IMR-90 (cell line): Measurements from ENCODE around the gene HOXA3. TPM values are rescaled to one million over a fixed set of nuclear protein-coding genes. Genes with fewer than 3 reads are reported as not detected.
A peak's percentile ranks its signal among the peaks of the same experiment; 100 is the strongest.

Source experiments
- ATAC-seq: fragments of 200-7000 bp; cut with Tn5 transposase; 2 replicates; pipeline ENCODE4 v1.9.1; 2020; ENCODE audit warnings: low read depth, mild to moderate bottlenecking, moderate library complexity
- BruUV-seq: library from RNA; stranded (reverse); fragments of 400-500 nt; replicated peaks from 2 replicates; lab custom pipeline; 2021; lab: Mats Ljungman, UMichigan
- CTCF ChIA-PET: fragments of 300-600 bp; formaldehyde crosslinking; extraction: SDS; loops from one replicate; lab custom pipeline; 2021; ENCODE audit warnings: antibody characterized with exemption; lab: Yijun Ruan, JAX
- POLR2A ChIA-PET: fragments of 300-600 bp; sonication (Branson Sonifier 250); formaldehyde crosslinking; loops from one replicate; lab custom pipeline; 2022; ENCODE audit warnings: antibody characterized with exemption; ENCODE audit not compliant: unreplicated experiment; lab: Charles Lee
- DNase-seq: peaks from one replicate; pipeline ENCODE4 v3.0.0; 2013
- H2AFZ ChIP-seq: replicated peaks from 2 replicates; pipeline ENCODE3; 2013; ENCODE audit warnings: low read length, mild to moderate bottlenecking; ENCODE audit not compliant: poor library complexity
- H2AK5ac ChIP-seq: 2 replicates; pipeline ENCODE4 v1.6.1; 2013; ENCODE audit warnings: low read depth, low read length, inconsistent platforms
- H2AK9ac ChIP-seq: replicated peaks from 2 replicates; pipeline ENCODE3; 2013; ENCODE audit warnings: mild to moderate bottlenecking, low read depth, low read length, moderate library complexity; ENCODE audit not compliant: poor library complexity
- H2BK120ac ChIP-seq: 2 replicates; pipeline ENCODE4 v1.6.1; 2013; ENCODE audit warnings: low read depth, low read length, inconsistent platforms
- H2BK15ac ChIP-seq: 3 replicates; pipeline ENCODE4 v1.6.1; 2013; ENCODE audit warnings: low read depth, low read length, inconsistent platforms
- H2BK20ac ChIP-seq: 2 replicates; pipeline ENCODE4 v1.6.1; 2013; ENCODE audit warnings: low read depth, mild to moderate bottlenecking, inconsistent platforms, low read length, moderate library complexity
- H2BK5ac ChIP-seq: 2 replicates; pipeline ENCODE4 v1.6.1; 2013; ENCODE audit warnings: mild to moderate bottlenecking, low read depth, low read length, inconsistent platforms; ENCODE audit not compliant: poor library complexity, severe bottlenecking
- H3K14ac ChIP-seq: replicated peaks from 2 replicates; pipeline ENCODE4 v1.6.1; 2013; ENCODE audit warnings: low read depth, low read length, inconsistent platforms
- H3K18ac ChIP-seq: 2 replicates; pipeline ENCODE4 v1.6.1; 2013; ENCODE audit warnings: low read depth, low read length, control low read depth
- H3K23ac ChIP-seq: 2 replicates; pipeline ENCODE4 v1.6.1; 2013; ENCODE audit warnings: low read depth, low read length, inconsistent platforms
- H3K27ac ChIP-seq: 2 replicates; pipeline ENCODE4 v1.5.1; 2013; ENCODE audit warnings: mild to moderate bottlenecking, control low read depth, low read length; ENCODE audit not compliant: insufficient read depth
- H3K27me3 ChIP-seq: 2 replicates; pipeline ENCODE4 v1.6.1; 2013; ENCODE audit warnings: low read length; ENCODE audit not compliant: control insufficient read depth, insufficient read depth
- H3K36me3 ChIP-seq: 2 replicates; pipeline ENCODE4 v1.6.1; 2013; ENCODE audit warnings: low read length, mixed read lengths; ENCODE audit not compliant: control insufficient read depth, insufficient read depth
- H3K4ac ChIP-seq: 2 replicates; pipeline ENCODE4 v1.6.1; 2013; ENCODE audit warnings: low read depth, low read length, inconsistent platforms
- H3K4me1 ChIP-seq: 2 replicates; pipeline ENCODE4 v1.6.1; 2013; ENCODE audit warnings: low read length, mixed read lengths; ENCODE audit not compliant: control insufficient read depth, insufficient read depth
- H3K4me2 ChIP-seq: 2 replicates; pipeline ENCODE4 v1.6.1; 2013; ENCODE audit warnings: low read depth, mild to moderate bottlenecking, control low read depth, low read length, moderate library complexity
- H3K4me3 ChIP-seq: 2 replicates; pipeline ENCODE4 v1.5.1; 2013; ENCODE audit warnings: low read depth, mild to moderate bottlenecking, control low read depth, low read length, moderate library complexity; ENCODE audit not compliant: insufficient read depth
- H3K56ac ChIP-seq: 2 replicates; pipeline ENCODE4 v1.6.1; 2013; ENCODE audit warnings: low read length, inconsistent platforms; ENCODE audit not compliant: insufficient read depth; ENCODE audit errors: extremely low read depth
- H3K79me1 ChIP-seq, 2 experiments: 2 replicates each; pipeline ENCODE4 v1.6.1; 2013; ENCODE audit warnings: low read length in 2 of 2, inconsistent platforms in 1 of 2, low read depth in 1 of 2
- H3K9ac ChIP-seq: 2 replicates; pipeline ENCODE4 v1.6.1; 2013; ENCODE audit warnings: low read depth, low read length, control low read depth
- H3K9me1 ChIP-seq: 2 replicates; pipeline ENCODE4 v1.6.1; 2013; ENCODE audit warnings: low read length, inconsistent platforms; ENCODE audit not compliant: insufficient read depth
- H3K9me3 ChIP-seq: 2 replicates; pipeline ENCODE4 v1.6.1; 2013; ENCODE audit warnings: low read length; ENCODE audit not compliant: control insufficient read depth, insufficient read depth
- H4K20me1 ChIP-seq: 2 replicates; pipeline ENCODE4 v1.6.1; 2013; ENCODE audit warnings: low read length, inconsistent platforms; ENCODE audit not compliant: insufficient read depth
- H4K5ac ChIP-seq: 2 replicates; pipeline ENCODE4 v1.6.1; 2013; ENCODE audit warnings: mild to moderate bottlenecking, low read depth, low read length, control low read depth
- H4K8ac ChIP-seq, 2 experiments: 2 replicates each; pipeline ENCODE4 v1.6.1; 2013; ENCODE audit warnings: low read depth in 2 of 2, low read length in 2 of 2, control low read depth in 1 of 2, inconsistent platforms in 1 of 2
- H4K91ac ChIP-seq: 2 replicates; pipeline ENCODE4 v1.6.1; 2013; ENCODE audit warnings: low read depth, low read length, inconsistent platforms; ENCODE audit not compliant: insufficient read depth
- BHLHE40 ChIP-seq: fragments of 150-350 bp; IDR thresholded peaks from 2 replicates; pipeline ENCODE4 v1.6.1; 2016; ENCODE audit warnings: mild to moderate bottlenecking, low read depth, low read length
- CEBPB ChIP-seq: IDR thresholded peaks from 2 replicates; pipeline ENCODE4 v1.6.1; 2012; ENCODE audit warnings: low read depth, low read length, improper control_type of control experiment
- CHD1 ChIP-seq: IDR thresholded peaks from 2 replicates; pipeline ENCODE4 v1.6.1; 2012; ENCODE audit warnings: low read depth, low read length, improper control_type of control experiment
- FOS ChIP-seq: fragments of 150-350 bp; IDR thresholded peaks from 2 replicates; pipeline ENCODE4 v1.6.1; 2016; ENCODE audit warnings: low read depth, low read length
- MAFK ChIP-seq: IDR thresholded peaks from 2 replicates; pipeline ENCODE4 v1.6.1; 2012; ENCODE audit warnings: low read depth, low read length, improper control_type of control experiment
- MAZ ChIP-seq: IDR thresholded peaks from 2 replicates; pipeline ENCODE4 v1.6.1; 2012; ENCODE audit warnings: low read depth, mild to moderate bottlenecking, low read length, improper control_type of control experiment, moderate library complexity, borderline replicate concordance
- MXI1 ChIP-seq: IDR thresholded peaks from 2 replicates; pipeline ENCODE4 v1.6.1; 2012; ENCODE audit warnings: low read depth, mild to moderate bottlenecking, low read length, moderate library complexity, borderline replicate concordance
- NFE2L2 ChIP-seq: fragments of 150-350 bp; IDR thresholded peaks from 2 replicates; pipeline ENCODE4 v1.6.1; 2016; ENCODE audit warnings: low read depth, mild to moderate bottlenecking, low read length
- POLR2A ChIP-seq: IDR thresholded peaks from 2 replicates; pipeline ENCODE4 v1.6.1; 2012; ENCODE audit warnings: mild to moderate bottlenecking, low read depth, low read length
- RAD21 ChIP-seq: IDR thresholded peaks from 2 replicates; pipeline ENCODE4 v1.6.1; 2012; ENCODE audit warnings: low read length, improper control_type of control experiment
- RCOR1 ChIP-seq: IDR thresholded peaks from 2 replicates; pipeline ENCODE4 v1.6.1; 2012; ENCODE audit warnings: mild to moderate bottlenecking, low read length, improper control_type of control experiment; ENCODE audit not compliant: insufficient replicate concordance
- RFX5 ChIP-seq: IDR thresholded peaks from 2 replicates; pipeline ENCODE4 v1.8.0; 2012; ENCODE audit warnings: low read depth, mild to moderate bottlenecking, low read length, moderate library complexity
- SMC3 ChIP-seq: fragments of 150-350 bp; IDR thresholded peaks from 2 replicates; pipeline ENCODE4 v1.6.1; 2016; ENCODE audit warnings: low read depth, mild to moderate bottlenecking, antibody characterized with exemption, low read length, moderate library complexity
- WGBS, 2 experiments: methylation state at CpG; one replicate each; pipeline versions ENCODE4 v1.1.5 to v1.1.7; 2013; ENCODE audit warnings: missing lambda C conversion rate in 2 of 2; ENCODE audit not compliant: insufficient read length in 1 of 2; ENCODE audit errors: extremely low coverage in 2 of 2; 5-methylcytosine and 5-hydroxymethylcytosine counted together
- dilution Hi-C: fragments of 300-500 bp; cut with HindIII; formaldehyde crosslinking; loops from one replicate; pipeline ENCODE4 v1.14.3; 2018; ENCODE audit warnings: low sequenced_read_pairs; ENCODE audit not compliant: unreplicated experiment
- in situ Hi-C: fragments of 300-500 bp; cut with MboI; formaldehyde crosslinking; loops from 3 replicates; pipeline ENCODE4 v1.14.3; 2019; ENCODE audit warnings: low sequenced_read_pairs, inconsistent platforms, mixed read lengths
- intact Hi-C: fragments of 100-400 bp; cut with micrococcal nuclease; formaldehyde crosslinking; loops from 2 replicates; pipeline ENCODE4 v1.10.0; 2022
- polyA plus RNA-seq, 3 experiments: library from polyadenylated mRNA; depleted of rRNA; stranded (reverse); fragments of >200 nt; gene quantifications; 2 replicates each; pipeline ENCODE4 v1.2.3, GENCODE V29; 2012; ENCODE audit warnings: low replicate concordance in 1 of 3
- total RNA-seq: library from RNA; depleted of rRNA; stranded (reverse); fragments of >200 nt; gene quantifications from 2 replicates; pipeline ENCODE4 v1.2.3, GENCODE V29; 2012
- TF ChIP-seq, protein P1 (sequence below): fragments of 150-350 bp; IDR thresholded peaks from 2 replicates; pipeline ENCODE4 v1.6.1; 2017; ENCODE audit warnings: mild to moderate bottlenecking, antibody characterized with exemption, low read length, low read depth
- TF ChIP-seq, protein P2 (sequence below): conservative IDR thresholded peaks from 2 replicates; pipeline ENCODE4 v1.5.1; 2012; ENCODE audit warnings: mild to moderate bottlenecking, low read depth, low read length, improper control_type of control experiment
- TF ChIP-seq, protein P3 (sequence below): fragments of 150-350 bp; IDR thresholded peaks from 2 replicates; pipeline ENCODE4 v1.6.1; 2016; ENCODE audit warnings: low read depth, mild to moderate bottlenecking, low read length, moderate library complexity, borderline replicate concordance

HOXA3 gene
- total and polyA plus RNA-seq, 2 of the 4 experiments (the other 2 are of a cell fraction) = 0.90 to 5.4 TPM

DNA sequence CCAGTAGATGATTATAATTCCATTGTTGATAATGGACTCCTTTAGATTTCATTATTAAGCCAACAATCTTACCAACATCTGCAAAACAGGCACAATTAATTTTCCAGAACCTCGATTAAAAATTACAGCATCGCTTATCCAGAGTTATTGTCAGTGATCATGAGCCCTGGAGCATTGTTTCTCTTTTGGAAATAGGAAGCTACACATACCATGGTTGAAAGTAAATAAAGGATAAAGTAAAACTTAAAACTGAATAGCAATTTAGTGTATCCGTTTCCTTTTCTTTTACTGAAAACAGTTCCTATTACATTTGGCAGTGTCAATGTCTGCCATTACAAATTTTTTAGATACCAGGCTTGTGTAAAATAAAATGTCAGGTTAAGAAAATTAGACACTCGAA, 40.0 kb downstream of the HOXA3 start:
- no TSS peak for BruUV-seq
- peaks cover 17% of the 10 kb centered on the region; the same call in 1 of the 2 replicates for H3K36me3 ChIP-seq
- H3K18ac ChIP-seq = no peak overlapping the region
- peak overlapping the region in 1 of 2 experiments; percentile 2; a peak in 1 of 4 replicates for H4K8ac ChIP-seq
- peaks cover 13% of the 10 kb centered on the region; the same call in 1 of the 2 replicates for H3K9me1 ChIP-seq
- DNase-seq = peak; percentile 25
- no peak overlapping the region for H3K14ac ChIP-seq
- no peak for ATAC-seq
- ChIA-PET POLR2A (no interaction called here), CTCF (no interaction called here)
- no peak overlapping the region for H2AFZ ChIP-seq
- no peak overlapping the region for H2AK9ac ChIP-seq
- no peaks in the 10 kb centered on the region for H3K9me3 ChIP-seq
- H2AK5ac ChIP-seq = no peak overlapping the region
- H4K20me1 ChIP-seq = peaks cover 16% of the 10 kb centered on the region
- no CpG with 5 or more reads among the region's 4 CpGs for WGBS, 2 experiments
- no peak overlapping the region for H4K91ac ChIP-seq
- peaks cover 0 to 34% of the 10 kb centered on the region in 2 experiments; a peak in 2 of 4 replicates for H3K79me1 ChIP-seq
- H3K23ac ChIP-seq = peak overlapping the region; percentile 6; the same call in 1 of the 2 replicates
- no peak overlapping the region for H2BK20ac ChIP-seq
- no peak overlapping the region for H3K56ac ChIP-seq
- H2BK15ac ChIP-seq = no peak overlapping the region
- peak overlapping the region; percentile 98 for H3K4me2 ChIP-seq
- in situ Hi-C loops = no loop called here
- H3K4me3 ChIP-seq = peak overlapping the region; percentile 65
- no peak overlapping the region for H4K5ac ChIP-seq
- peak overlapping the region; percentile 92 for H2BK5ac ChIP-seq
- TF ChIP-seq FOS = no peak
- no peak for TF ChIP-seq CHD1
- no peak for TF ChIP-seq RFX5
- TF ChIP-seq MXI1 = no peak
- TF ChIP-seq SMC3 = no peak
- TF ChIP-seq, protein P1, sequence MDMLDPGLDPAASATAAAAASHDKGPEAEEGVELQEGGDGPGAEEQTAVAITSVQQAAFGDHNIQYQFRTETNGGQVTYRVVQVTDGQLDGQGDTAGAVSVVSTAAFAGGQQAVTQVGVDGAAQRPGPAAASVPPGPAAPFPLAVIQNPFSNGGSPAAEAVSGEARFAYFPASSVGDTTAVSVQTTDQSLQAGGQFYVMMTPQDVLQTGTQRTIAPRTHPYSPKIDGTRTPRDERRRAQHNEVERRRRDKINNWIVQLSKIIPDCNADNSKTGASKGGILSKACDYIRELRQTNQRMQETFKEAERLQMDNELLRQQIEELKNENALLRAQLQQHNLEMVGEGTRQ = no peak
- TF ChIP-seq, protein P2, sequence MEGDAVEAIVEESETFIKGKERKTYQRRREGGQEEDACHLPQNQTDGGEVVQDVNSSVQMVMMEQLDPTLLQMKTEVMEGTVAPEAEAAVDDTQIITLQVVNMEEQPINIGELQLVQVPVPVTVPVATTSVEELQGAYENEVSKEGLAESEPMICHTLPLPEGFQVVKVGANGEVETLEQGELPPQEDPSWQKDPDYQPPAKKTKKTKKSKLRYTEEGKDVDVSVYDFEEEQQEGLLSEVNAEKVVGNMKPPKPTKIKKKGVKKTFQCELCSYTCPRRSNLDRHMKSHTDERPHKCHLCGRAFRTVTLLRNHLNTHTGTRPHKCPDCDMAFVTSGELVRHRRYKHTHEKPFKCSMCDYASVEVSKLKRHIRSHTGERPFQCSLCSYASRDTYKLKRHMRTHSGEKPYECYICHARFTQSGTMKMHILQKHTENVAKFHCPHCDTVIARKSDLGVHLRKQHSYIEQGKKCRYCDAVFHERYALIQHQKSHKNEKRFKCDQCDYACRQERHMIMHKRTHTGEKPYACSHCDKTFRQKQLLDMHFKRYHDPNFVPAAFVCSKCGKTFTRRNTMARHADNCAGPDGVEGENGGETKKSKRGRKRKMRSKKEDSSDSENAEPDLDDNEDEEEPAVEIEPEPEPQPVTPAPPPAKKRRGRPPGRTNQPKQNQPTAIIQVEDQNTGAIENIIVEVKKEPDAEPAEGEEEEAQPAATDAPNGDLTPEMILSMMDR = no peak
- no peak for TF ChIP-seq MAZ
- no peak for TF ChIP-seq NFE2L2
- no peak for TF ChIP-seq MAFK
- TF ChIP-seq POLR2A = no peak
- TF ChIP-seq CEBPB = no peak
- TF ChIP-seq, protein P3, sequence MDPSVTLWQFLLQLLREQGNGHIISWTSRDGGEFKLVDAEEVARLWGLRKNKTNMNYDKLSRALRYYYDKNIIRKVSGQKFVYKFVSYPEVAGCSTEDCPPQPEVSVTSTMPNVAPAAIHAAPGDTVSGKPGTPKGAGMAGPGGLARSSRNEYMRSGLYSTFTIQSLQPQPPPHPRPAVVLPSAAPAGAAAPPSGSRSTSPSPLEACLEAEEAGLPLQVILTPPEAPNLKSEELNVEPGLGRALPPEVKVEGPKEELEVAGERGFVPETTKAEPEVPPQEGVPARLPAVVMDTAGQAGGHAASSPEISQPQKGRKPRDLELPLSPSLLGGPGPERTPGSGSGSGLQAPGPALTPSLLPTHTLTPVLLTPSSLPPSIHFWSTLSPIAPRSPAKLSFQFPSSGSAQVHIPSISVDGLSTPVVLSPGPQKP = no peak
- TF ChIP-seq BHLHE40 = no peak
- TF ChIP-seq RAD21 = no peak
- TF ChIP-seq RCOR1 = no peak
- no peak overlapping the region for H2BK120ac ChIP-seq
- dilution Hi-C loops = no loop called here
- peaks cover 27% of the 10 kb centered on the region for H3K4me1 ChIP-seq
- H3K27me3 ChIP-seq = no peaks in the 10 kb centered on the region
- H3K9ac ChIP-seq = peak overlapping the region; percentile 95; the same call in 1 of the 2 replicates
- H3K4ac ChIP-seq = no peak overlapping the region
- intact Hi-C loops = no loop called here
- H3K27ac ChIP-seq = peak overlapping the region; percentile 99; the same call in 1 of the 2 replicates
